AG09309 (cell line): Measurements from ENCODE around the gene MIA.

ENCODE experiments used
- DNase-seq: peaks from one replicate; pipeline ENCODE4 v3.0.0-alpha.2; 2010; ENCODE audit warnings: low read depth
- H3K4me3 ChIP-seq: 2 replicates; pipeline ENCODE4 v1.5.1; 2011; ENCODE audit warnings: mild to moderate bottlenecking, low read depth, low read length, moderate library complexity; ENCODE audit not compliant: control insufficient read depth
- CTCF ChIP-seq: IDR thresholded peaks from 2 replicates; pipeline ENCODE4 v1.5.1; 2011; ENCODE audit warnings: mild to moderate bottlenecking, low read depth, low read length, inconsistent platforms; ENCODE audit not compliant: insufficient read depth, control insufficient read depth; ENCODE audit errors: missing control alignments

Gene MIA

GRCh38 chr19:40803857-40804782, 28.8 kb downstream of the MIA start:
- no peak overlapping the region for H3K4me3 ChIP-seq
- DNase-seq, result no peak
- no peak for TF ChIP-seq CTCF

- DNase-seq, result no peak
- no peak overlapping the region for H3K4me3 ChIP-seq
- TF ChIP-seq CTCF, result peak; percentile 16
These were observed 29.5 kb downstream of the MIA start for GRCh38 chr19:40804783-40805242.

GRCh38 chr19:40805258-40805868, 30.0 kb downstream of the MIA start:
- no peak overlapping the region for H3K4me3 ChIP-seq
- no peak for DNase-seq
- TF ChIP-seq CTCF, result no peak

GRCh38 chr19:40806423-40807146, 31.3 kb downstream of the MIA start:
- H3K4me3 ChIP-seq, result no peak overlapping the region
- peak; percentile 78 for DNase-seq
- TF ChIP-seq CTCF, result peak; percentile 97

GRCh38 chr19:40807147-40808020, 32.1 kb downstream of the MIA start:
- DNase-seq, result no peak
- TF ChIP-seq CTCF, result peak; percentile 4
- no peak overlapping the region for H3K4me3 ChIP-seq

- no peak overlapping the region for H3K4me3 ChIP-seq
- no peak for TF ChIP-seq CTCF
- no peak for DNase-seq
These were observed 32.7 kb downstream of the MIA start for GRCh38 chr19:40808021-40808325.
